Activated CD4-positive, alpha-beta memory T cell treated with anti-CD3 and anti-CD28 coated beads, Interleukin-2, amount 10 ng/mL, durations not matched to agents 7 days and 5 days (primary cell): Measurements from ENCODE around the gene ZNF107. TPM values are rescaled to one million over a fixed set of nuclear protein-coding genes. Genes with fewer than 3 reads are reported as not detected.

Source experiments
- CTCF ChIA-PET: fragments of 350-600 bp; sonication (Branson Sonifier 250); formaldehyde crosslinking; loops from one replicate; lab custom pipeline; 2021; ENCODE audit warnings: antibody characterized with exemption, inconsistent platforms; lab: Charles Lee
- POLR2A ChIA-PET: fragments of 350-600 bp; sonication (Branson Sonifier 250); formaldehyde crosslinking; loops from one replicate; lab custom pipeline; 2021; ENCODE audit warnings: antibody characterized with exemption; lab: Charles Lee
- DNase-seq: peaks from one replicate; pipeline ENCODE4 v3.0.0-alpha.2; 2020
- H3K27ac Mint-ChIP-seq: one replicate; pipeline ENCODE4 v1.8.0; 2021; ENCODE audit warnings: mild to moderate bottlenecking, mixed read lengths
- H3K27me3 Mint-ChIP-seq: one replicate; pipeline ENCODE4 v1.8.0; 2021; ENCODE audit warnings: mixed read lengths
- H3K36me3 Mint-ChIP-seq: one replicate; pipeline ENCODE4 v1.8.0; 2021; ENCODE audit warnings: low read depth, mixed read lengths
- H3K4me1 Mint-ChIP-seq: one replicate; pipeline ENCODE4 v1.8.0; 2021; ENCODE audit warnings: mixed read lengths
- H3K4me3 Mint-ChIP-seq: one replicate; pipeline ENCODE4 v1.8.0; 2021; ENCODE audit warnings: mild to moderate bottlenecking, mixed read lengths
- H3K9me3 Mint-ChIP-seq: one replicate; pipeline ENCODE4 v1.8.0; 2021; ENCODE audit warnings: mixed read lengths
- total RNA-seq, 2 experiments: library from RNA; stranded (reverse); gene quantifications; one replicate each; pipeline ENCODE4 v1.2.3, GENCODE V29; 2021

Gene ZNF107
- 10 to 100 TPM; 19.5 to 20.0 TPM for total RNA-seq

DNA sequence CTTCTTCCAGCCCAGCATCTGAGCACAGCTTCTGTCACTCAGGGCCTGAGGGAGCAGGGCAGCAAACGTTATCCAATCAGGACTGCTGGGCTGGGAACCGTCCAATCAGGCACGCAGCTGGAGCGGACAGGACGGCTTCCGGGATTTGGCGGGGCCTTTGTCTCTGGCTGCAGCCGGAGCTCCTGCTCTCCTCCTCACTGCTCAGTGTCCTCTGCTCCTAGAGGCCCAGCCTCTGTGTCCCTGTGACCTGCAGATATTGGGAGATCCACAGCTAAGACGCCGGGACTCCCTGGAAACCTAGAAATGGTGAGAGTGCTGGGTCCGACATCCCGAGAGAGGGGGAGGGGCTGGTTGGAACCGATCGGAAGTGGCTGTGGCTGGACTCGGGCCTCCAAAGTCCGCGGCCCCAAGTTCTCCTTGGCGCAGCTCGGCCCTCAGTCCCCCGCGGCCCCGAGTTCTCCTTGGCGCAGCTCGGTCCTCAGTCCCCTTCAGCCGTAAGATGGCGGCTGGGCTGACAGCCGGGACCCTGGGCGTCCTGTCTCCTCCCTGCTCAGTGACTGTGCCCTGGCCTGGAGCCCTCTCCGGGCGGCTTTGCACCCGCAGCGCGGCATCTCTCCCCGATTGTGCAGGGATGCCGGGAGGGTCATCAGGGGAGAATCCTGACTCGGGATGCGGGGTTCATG is at the start of gene ZNF107:
ZNF107 (plus strand) TSS at position 154 of the 683 bp plus-strand sequence; CDS start at position 304, 150 bp downstream.
- Mint-ChIP-seq H3K4me3 (peak within 1 kb of the TSS; percentile 95), H3K27me3 (no peaks in the 10 kb centered on the region), H3K9me3 (peaks cover 46% of the 10 kb centered on the region), H3K27ac (peak within 1 kb of the TSS; percentile 96), H3K4me1 (peaks cover 33% of the 10 kb centered on the region), H3K36me3 (peaks cover 66% of the 10 kb centered on the region)
- ChIA-PET CTCF (interaction anchor here (0.6 to 1.2 kb wide), 5 partner anchors 8 to 340 kb away, joined by 3 to 8 read pairs (median 3); partner anchors contain the start of genes ERV3-1, ZNF138 and ZNF273), POLR2A (interaction anchor here (0.5 to 3.2 kb wide), 20 partner anchors 8 to 1828 kb away, joined by 3 to 48 read pairs (median 6); partner anchors contain the start of genes ERV3-1, ZNF138, ZNF273 and ZNF680)
- DNase-seq: peak; percentile 91

DNA sequence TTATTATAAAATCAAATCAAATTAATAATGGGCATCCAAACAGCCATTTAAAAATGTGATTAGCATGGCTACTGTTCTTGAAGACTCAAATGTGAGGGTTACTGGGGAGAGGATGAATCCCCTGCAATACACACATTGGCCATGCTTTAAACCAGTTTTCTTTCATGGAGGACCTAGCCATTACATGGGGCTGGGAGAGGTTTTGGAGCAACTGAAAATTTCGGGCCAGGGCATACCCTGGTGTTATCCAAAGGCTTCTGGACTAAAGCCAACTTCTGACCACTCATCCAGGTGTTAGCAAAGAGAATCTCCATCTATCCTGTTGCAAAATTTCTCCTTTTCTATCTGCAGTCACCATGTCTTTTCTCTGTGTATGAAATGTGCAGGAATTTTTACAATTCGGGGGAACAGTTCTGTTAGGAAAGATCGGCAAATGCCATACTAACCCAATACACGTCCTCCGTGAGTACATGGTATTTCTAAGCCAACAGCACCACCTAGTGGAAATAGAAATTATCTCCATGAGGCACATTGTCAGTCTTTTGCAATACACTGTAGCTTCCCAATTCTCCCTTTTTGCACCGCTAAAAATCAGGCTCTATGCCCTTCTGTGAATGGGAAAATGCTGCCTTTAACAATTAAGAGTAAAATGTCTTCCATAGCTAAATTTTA is 47.0 kb upstream of the ZNF107 start:
- Mint-ChIP-seq H3K4me3 (no peak overlapping the region), H3K27me3 (no peaks in the 10 kb centered on the region), H3K9me3 (peaks cover 41% of the 10 kb centered on the region), H3K4me1 (no peaks in the 10 kb centered on the region), H3K27ac (no peak overlapping the region), H3K36me3 (no peaks in the 10 kb centered on the region)
- ChIA-PET POLR2A (no interaction called here), CTCF (no interaction called here)
- DNase-seq: no peak

DNA sequence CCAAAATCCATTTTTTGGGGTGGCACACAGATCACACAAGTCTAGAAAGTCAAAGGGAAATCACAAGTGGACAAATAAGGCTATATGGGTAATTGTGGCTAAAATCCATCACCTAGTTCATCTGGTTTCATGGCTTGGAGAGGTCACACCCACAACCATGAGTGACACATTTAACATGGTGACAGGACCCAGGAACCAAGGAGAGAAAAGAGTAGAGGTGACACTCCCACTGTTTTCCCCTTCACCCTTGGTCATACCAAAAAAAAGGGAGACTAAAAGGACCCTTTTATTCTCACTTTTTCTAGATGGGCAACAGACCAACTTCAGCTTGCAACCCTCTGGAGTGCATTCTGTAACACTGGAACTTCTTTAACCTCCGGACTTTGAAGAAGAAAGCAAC is 46.2 kb upstream of the ZNF107 start:
- no peaks in the 10 kb centered on the region for H3K36me3 Mint-ChIP-seq
- no peak overlapping the region for H3K4me3 Mint-ChIP-seq
- CTCF ChIA-PET: no interaction called here
- no peak overlapping the region for H3K27ac Mint-ChIP-seq
- peaks cover 36% of the 10 kb centered on the region for H3K9me3 Mint-ChIP-seq
- no peak for DNase-seq
- H3K4me1 Mint-ChIP-seq: no peaks in the 10 kb centered on the region
- H3K27me3 Mint-ChIP-seq: no peaks in the 10 kb centered on the region
- POLR2A ChIA-PET: no interaction called here

DNA sequence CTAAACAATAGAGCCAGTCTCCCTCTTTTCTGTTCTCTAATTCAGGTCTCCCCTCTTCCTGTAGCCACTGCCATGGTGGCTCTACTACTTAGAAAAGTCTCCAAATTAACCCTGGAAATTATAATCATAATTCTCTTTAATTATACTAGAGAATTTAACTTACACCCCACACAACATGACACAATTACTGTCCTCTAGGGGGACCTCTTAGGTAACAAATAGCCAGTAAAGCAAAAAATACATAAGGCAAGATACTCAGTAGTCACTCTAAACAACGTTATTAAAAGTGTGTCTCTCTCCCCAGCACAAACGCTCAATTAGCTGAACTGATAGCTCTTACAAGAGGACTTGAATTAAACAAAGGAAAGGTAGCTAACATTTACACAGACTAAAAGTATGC is 44.3 kb upstream of the ZNF107 start:
- no peaks in the 10 kb centered on the region for H3K4me1 Mint-ChIP-seq
- no peak for DNase-seq
- no peaks in the 10 kb centered on the region for H3K27me3 Mint-ChIP-seq
- CTCF ChIA-PET: interaction anchor here (1.4 kb wide), 1 partner anchor 8 kb away, joined by 3 read pairs; no protein-coding TSS in a partner anchor
- POLR2A ChIA-PET: no interaction called here
- H3K9me3 Mint-ChIP-seq: peaks cover 32% of the 10 kb centered on the region
- H3K27ac Mint-ChIP-seq: no peak overlapping the region
- no peaks in the 10 kb centered on the region for H3K36me3 Mint-ChIP-seq
- H3K4me3 Mint-ChIP-seq: no peak overlapping the region

DNA sequence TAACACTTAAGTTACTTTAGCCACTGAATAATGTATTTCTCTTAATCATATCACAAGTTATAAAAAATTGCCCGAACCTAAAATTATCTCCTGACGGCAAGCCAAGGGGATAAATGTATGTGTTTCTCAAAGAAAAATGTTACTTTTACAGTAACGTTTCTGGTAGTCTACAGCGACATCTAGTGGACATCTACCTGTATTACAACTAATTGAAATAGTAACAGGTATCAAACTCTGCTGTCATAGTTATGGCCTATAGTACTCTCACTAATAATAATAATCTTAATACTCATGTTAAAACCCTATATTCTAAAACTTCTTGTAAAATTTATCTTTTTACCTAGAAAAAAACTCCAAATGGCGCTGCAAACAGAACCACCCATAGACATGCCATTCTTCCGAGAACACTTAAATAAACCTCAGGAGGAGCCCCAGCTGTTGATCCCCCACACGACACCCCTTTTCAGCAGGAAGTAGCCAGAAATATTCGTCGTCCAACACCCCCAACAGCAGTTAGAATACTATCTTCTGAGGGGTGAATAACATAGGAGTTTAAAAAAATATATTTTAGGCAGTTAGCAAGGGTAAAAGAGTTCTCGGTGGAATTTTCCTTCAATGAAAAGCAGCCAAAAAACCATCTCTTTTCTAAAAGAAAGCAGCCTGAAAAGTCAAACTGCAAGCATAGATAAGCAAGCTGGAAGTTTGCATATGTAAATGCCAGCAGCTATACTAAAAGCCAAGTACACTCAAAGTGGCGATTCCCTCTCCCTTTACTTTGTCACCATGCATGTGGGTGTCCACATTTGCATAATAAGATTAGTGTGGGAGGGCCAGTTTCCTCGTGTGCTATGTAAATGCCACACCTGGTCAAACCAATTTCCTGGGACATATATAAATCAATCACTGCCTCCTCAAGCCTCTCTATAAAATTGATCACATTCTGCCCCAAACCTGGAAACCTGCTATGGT is 40.5 kb upstream of the ZNF107 start:
- no peak overlapping the region for H3K4me3 Mint-ChIP-seq
- no peak overlapping the region for H3K27ac Mint-ChIP-seq
- H3K27me3 Mint-ChIP-seq: no peaks in the 10 kb centered on the region
- no peaks in the 10 kb centered on the region for H3K36me3 Mint-ChIP-seq
- H3K4me1 Mint-ChIP-seq: no peaks in the 10 kb centered on the region
- no peak for DNase-seq
- ChIA-PET CTCF (interaction anchor here (1.4 kb wide), 1 partner anchor 10 kb away, joined by 3 read pairs; no protein-coding TSS in a partner anchor), POLR2A (no interaction called here)
- peaks cover 12% of the 10 kb centered on the region for H3K9me3 Mint-ChIP-seq

DNA sequence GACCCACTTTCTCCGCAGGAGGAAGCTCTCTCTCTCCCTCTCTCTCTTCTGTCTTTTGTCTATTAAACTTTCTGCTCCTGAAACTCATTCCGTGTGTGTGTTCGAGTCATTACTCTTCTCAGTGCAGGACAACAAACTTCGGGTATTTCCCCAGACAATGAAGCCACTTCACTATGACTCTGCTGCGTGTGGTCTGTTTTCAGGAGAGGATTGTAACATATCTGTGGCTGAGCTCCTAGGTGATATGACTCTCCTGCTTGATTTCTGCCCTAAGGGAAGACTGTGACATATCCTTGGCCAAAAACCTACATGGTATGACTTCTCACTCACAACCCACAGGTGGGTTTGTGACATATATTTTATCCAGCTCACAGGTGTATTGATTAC is 39.9 kb upstream of the ZNF107 start:
- ChIA-PET POLR2A (no interaction called here), CTCF (interaction anchor here (1.4 kb wide), 1 partner anchor 11 kb away, joined by 3 read pairs; no protein-coding TSS in a partner anchor)
- no peak overlapping the region for H3K4me3 Mint-ChIP-seq
- peaks cover 9% of the 10 kb centered on the region for H3K9me3 Mint-ChIP-seq
- DNase-seq: no peak
- H3K4me1 Mint-ChIP-seq: no peaks in the 10 kb centered on the region
- H3K36me3 Mint-ChIP-seq: no peaks in the 10 kb centered on the region
- no peak overlapping the region for H3K27ac Mint-ChIP-seq
- no peaks in the 10 kb centered on the region for H3K27me3 Mint-ChIP-seq

DNA sequence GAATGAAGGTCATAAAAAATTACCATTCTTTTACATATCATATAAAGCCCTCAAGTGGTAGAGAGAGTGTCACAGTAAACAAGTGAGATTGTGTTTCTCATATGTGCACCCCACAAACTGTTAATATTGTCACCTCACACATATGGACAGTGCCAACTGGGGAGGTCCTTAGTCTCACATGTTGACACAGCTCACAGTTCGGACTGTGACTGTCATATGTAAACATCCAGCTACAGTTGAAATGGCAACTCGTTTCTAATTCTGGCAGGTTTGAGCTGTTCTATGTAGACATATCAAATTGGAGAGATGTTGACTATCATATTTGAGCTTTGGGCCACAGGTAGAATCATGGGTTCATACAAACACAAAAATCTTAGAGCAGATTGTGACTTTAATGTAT is 39.4 kb upstream of the ZNF107 start:
- POLR2A ChIA-PET: no interaction called here
- CTCF ChIA-PET: interaction anchor here (1.4 kb wide), 1 partner anchor 11 kb away, joined by 3 read pairs; no protein-coding TSS in a partner anchor
- Mint-ChIP-seq H3K4me1 (no peaks in the 10 kb centered on the region), H3K27me3 (no peaks in the 10 kb centered on the region), H3K27ac (no peak overlapping the region), H3K36me3 (no peaks in the 10 kb centered on the region), H3K4me3 (no peak overlapping the region), H3K9me3 (peaks cover 6% of the 10 kb centered on the region)
- DNase-seq: no peak

DNA sequence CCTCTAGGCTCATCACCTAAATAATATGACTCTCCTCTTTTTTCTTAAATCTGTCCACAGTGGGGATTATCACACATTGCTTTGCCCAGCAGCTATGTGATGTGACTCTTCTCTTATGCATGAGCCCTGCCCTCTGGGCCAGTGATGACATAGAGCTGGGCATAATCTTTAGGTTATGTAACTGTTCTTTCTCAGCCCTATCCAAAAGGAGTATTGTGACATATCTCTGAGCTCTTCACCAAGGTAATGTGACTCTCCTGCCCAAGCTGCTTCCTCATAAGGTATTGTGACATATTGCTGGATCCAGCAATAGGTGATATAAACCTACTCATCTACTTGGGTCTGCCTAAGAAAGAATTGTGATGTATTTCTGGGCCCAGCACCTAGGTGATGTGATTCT is 37.7 kb upstream of the ZNF107 start:
- no peaks in the 10 kb centered on the region for H3K27me3 Mint-ChIP-seq
- DNase-seq: no peak
- no peak overlapping the region for H3K4me3 Mint-ChIP-seq
- ChIA-PET POLR2A (no interaction called here), CTCF (no interaction called here)
- H3K36me3 Mint-ChIP-seq: no peaks in the 10 kb centered on the region
- H3K4me1 Mint-ChIP-seq: no peaks in the 10 kb centered on the region
- no peak overlapping the region for H3K27ac Mint-ChIP-seq
- H3K9me3 Mint-ChIP-seq: peaks cover 2% of the 10 kb centered on the region

DNA sequence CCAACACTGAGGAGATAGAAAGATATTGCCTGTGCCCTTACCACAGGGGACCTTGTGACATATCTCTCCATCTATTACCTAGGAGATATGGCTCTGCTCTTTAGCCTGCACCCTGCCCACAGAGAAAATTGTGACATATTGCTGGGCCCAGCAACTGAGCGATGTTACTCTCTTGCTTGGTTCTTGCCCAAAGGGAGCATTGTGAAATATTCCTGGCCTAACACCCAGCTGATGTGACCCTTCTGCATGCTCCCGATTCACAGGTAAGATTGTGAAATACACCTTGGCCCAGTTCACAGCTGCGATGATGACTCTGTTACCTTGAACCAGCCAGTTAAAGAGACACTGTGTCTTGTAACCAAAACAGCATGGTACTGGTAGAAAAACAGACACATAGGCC is 37.2 kb upstream of the ZNF107 start:
- Mint-ChIP-seq H3K4me1 (no peaks in the 10 kb centered on the region), H3K36me3 (no peaks in the 10 kb centered on the region), H3K27me3 (no peaks in the 10 kb centered on the region), H3K9me3 (peaks cover 2% of the 10 kb centered on the region), H3K4me3 (no peak overlapping the region), H3K27ac (no peak overlapping the region)
- ChIA-PET CTCF (no interaction called here), POLR2A (no interaction called here)
- no peak for DNase-seq

DNA sequence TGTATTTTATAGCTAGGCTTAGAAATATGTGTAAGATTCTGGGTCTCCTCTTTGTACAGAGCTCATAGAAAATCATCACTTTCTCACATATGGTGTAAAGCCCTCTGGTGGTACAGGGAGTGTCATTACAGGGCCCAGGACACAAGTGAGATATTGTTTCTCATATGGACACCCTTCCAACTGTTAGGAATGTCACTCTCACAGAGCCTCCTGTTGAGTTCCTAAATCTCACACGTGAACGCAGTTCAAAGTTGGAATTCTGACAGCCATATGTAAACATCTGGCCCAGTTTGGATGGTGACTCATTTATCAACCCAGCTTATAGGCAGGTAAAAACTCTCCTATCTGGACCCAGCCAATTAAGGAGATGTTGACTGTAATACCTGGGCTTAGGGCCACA is 35.4 kb upstream of the ZNF107 start:
- no peak overlapping the region for H3K27ac Mint-ChIP-seq
- POLR2A ChIA-PET: no interaction called here
- H3K27me3 Mint-ChIP-seq: no peaks in the 10 kb centered on the region
- CTCF ChIA-PET: interaction anchor here (0.5 to 0.7 kb wide), 2 partner anchors 9 to 63 kb away, joined by 3 read pairs; no protein-coding TSS in a partner anchor
- H3K36me3 Mint-ChIP-seq: no peaks in the 10 kb centered on the region
- no peak for DNase-seq
- H3K4me3 Mint-ChIP-seq: no peak overlapping the region
- no peaks in the 10 kb centered on the region for H3K4me1 Mint-ChIP-seq
- H3K9me3 Mint-ChIP-seq: peaks cover 6% of the 10 kb centered on the region

DNA sequence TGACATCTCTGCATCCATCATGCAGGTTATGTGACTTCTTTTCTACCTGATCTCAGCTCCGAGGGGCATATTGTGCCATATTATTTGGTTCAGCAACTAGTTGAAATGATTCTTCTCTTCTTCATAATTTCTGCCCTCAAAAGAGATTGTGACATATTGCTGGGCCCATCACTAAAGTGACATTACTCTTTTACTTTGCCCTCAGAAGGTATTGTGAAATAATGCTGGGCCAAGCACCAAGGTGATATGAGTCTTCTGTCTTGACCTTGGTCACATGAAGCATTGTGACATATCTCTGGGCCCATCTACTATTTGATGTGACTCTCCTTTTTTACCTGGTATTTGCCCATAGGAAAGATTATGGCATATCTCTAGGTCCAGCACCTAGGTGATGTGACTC is 33.9 kb upstream of the ZNF107 start:
- no peak overlapping the region for H3K4me3 Mint-ChIP-seq
- H3K27me3 Mint-ChIP-seq: no peaks in the 10 kb centered on the region
- ChIA-PET POLR2A (no interaction called here), CTCF (no interaction called here)
- peaks cover 17% of the 10 kb centered on the region for H3K9me3 Mint-ChIP-seq
- no peaks in the 10 kb centered on the region for H3K4me1 Mint-ChIP-seq
- H3K27ac Mint-ChIP-seq: no peak overlapping the region
- no peak for DNase-seq
- no peaks in the 10 kb centered on the region for H3K36me3 Mint-ChIP-seq

DNA sequence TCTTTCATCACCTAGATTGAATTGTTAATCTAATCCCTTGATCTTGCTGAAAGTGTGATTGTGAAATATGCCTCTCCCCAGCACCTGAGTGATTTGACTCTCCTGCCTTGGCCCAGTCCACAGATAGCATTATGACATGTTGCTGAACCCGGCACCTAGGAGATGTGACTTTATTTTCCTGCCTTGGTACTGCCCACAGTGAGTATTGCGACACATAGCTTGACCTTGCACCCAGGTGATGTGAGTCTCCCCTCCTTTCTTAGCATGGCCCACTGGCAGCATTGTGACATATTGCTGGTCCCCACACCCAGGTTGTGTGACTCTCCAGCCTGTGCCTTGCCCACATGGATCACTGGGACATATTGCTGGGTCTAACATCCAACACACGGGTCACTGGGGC is 32.5 kb upstream of the ZNF107 start:
- no peak for DNase-seq
- ChIA-PET POLR2A (no interaction called here), CTCF (no interaction called here)
- Mint-ChIP-seq H3K27ac (no peak overlapping the region), H3K27me3 (no peaks in the 10 kb centered on the region), H3K36me3 (no peaks in the 10 kb centered on the region), H3K4me1 (no peaks in the 10 kb centered on the region), H3K9me3 (peaks cover 22% of the 10 kb centered on the region), H3K4me3 (no peak overlapping the region)
